Peyer's patch (tissue), 4 donors: Measurements from ENCODE around the gene TCF23.

Experiments used
- CTCF ChIP-seq, 6 experiments: fragments of 450-650 bp in 4 of 6; fragments of 200-600 bp in 2 of 6; sonication (generic) in 1 of 6; IDR thresholded peaks; one replicate each; pipeline ENCODE4 v1.5.1; 2017 to 2019; ENCODE audit warnings: antibody characterized with exemption in 6 of 6, mild to moderate bottlenecking in 3 of 6, moderate library complexity in 1 of 6
- POLR2A ChIP-seq, 2 donors: fragments of 450-650 bp; IDR thresholded peaks; one replicate each; pipeline ENCODE4 v1.5.1; 2017; ENCODE audit warnings: antibody characterized with exemption in 2 of 2, mild to moderate bottlenecking in 2 of 2, moderate library complexity in 2 of 2

GRCh38 chr2:27159271-27159670 lies 10.5 kb downstream of the TCF23 start:
- TF ChIP-seq CTCF (IDR thresholded peaks at IDR 0.05) = no peak
- TF ChIP-seq POLR2A (IDR thresholded peaks at IDR 0.05) = no peak
